ENCODE data around the gene TMEM247.

GRCh38 chr2:46445556-46445955 is 33.8 kb upstream of the TMEM247 start:
- no peak for TF ChIP-seq EZH2 (IDR thresholded peaks at IDR 0.05; ENCODE audit: low read length, unreplicated experiment)
- TF ChIP-seq CTCF (conservative IDR thresholded peaks at IDR 0.05; ENCODE audit: low read depth, low read length) = no peak

All from PC-3 (cell line).